Activated CD4-positive, alpha-beta T cell treated with anti-CD3 and anti-CD28 coated beads, Interleukin-10, Interleukin-2, amounts not matched to agents 100 ng/mL and 50 ng/mL, durations not matched to agents 16 hours and 8 hours (primary cell): ENCODE results near the gene ZNF738.
"Not testable (repeated sequence)": the region's sequence is repeated elsewhere in the genome, so short reads cannot be mapped to it uniquely, and the experiment has no call there.

Source experiments
- DNase-seq: peaks from one replicate; pipeline ENCODE4 v3.0.0-alpha.2; 2020

ZNF738 gene

DNA sequence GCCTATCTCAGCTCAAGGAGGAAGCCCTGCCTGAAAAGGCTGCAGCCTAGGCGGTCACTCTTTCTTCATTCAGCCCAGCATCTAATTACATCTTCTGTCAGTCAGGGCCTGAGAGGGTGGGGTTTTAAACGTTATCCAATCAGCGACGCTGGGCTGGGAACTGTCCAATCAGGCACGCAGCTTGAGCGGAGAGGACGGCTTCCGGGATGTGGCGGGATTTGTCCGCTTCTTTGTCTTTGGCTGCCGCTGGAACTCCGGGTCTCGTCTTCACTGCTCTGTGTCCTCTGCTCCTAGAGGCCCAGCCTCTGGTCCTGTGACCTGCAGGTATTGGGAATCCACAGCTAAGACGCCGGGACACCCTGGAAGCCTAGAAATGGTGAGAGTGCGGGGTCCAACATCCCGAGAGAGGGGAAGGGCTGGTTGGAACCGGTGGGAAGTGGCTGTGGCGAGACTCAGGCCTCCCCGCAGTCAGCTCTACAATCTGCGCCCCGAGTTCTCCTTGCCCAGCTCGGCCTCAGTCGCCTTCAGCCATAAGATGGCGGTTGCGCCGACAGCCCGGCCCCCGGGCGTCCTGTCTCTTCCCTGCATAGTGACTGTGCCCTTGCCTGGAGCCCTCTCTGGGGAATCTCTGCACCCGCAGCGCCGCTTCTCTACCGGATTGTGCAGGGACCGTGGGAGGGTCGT lies at the start of gene ZNF738:
Gene ZNF738, plus strand, starts transcription at position 233 of the 684 bp plus-strand sequence. Its CDS starts 141 bp downstream, at position 374.
- DNase-seq: peak; percentile 94

DNA sequence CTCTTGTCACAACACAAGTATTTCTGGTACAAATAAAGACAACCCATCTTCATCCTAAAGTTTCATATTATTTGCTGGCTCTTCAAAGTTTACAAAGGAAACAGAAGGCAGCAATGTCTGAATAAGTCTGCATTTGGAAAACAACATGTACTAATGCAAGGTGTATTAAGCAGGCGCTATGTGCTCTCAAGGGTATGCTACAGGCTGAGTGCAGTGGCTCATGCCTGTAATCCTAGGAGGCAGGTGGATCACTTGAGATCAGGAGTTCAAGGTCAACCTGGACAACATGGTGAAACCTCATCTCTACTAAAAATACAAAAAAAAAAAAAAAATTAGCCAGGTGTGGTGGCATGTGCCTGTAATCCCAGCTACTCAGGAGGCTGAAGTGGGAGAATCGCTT lies 46.0 kb upstream of the ZNF738 start:
- not testable (repeated sequence) for DNase-seq

DNA sequence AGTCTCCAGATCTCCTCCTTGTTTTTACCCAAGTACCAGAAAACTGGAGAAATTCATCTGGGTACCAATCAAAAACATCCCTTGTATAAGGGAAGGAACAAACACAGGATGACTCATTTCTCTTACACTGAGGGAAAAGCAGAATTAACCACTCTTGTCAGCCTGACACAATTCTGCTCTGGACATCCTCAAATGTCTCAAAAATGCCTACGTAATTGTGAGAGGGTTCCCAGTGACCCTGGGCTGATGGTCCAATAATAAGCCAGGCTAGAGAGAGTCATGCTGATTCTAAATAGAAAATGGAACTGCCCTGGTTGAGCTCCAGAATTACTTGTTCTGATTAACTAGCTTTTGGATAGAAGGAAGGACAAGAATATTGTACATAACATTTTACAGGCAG lies 44.1 kb upstream of the ZNF738 start:
- peak; percentile 4 for DNase-seq

DNA sequence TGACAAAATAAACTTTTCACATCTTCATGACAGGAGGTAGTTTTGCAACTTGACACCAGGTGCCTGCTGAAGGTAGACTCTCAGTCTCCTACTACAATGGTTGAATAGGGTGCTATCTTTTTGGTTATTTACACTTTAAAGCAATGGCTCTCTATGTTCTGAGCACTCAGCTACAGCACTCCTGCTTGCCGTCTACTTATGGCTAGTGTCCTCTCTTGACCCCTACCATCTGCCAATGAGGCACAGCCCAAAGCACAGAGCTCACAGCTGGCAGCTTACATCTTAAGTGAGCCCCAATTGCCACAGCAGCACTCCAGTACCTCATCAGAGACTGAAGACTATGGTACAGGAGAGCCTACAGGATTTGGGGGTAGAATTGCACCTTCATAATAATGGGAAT lies 41.0 kb upstream of the ZNF738 start:
- no peak for DNase-seq

DNA sequence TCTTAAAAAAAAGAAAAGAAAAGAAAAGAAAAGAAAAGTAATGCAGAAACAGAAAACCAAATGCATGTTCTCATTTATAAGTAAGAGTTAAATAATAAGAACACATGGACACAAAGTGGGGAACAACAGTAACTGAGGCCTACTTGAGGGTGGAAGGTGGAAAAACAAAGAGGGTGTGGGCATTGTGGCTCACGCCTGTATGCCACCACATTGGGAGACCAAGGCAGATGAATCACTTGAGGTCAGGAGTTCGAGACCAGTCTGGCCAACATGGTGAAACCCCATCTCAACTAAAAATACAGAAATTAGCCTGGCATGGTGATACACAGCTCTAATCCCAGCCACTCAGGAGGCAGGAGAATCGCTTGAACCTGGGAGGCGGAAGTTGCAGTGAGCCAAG lies 37.7 kb upstream of the ZNF738 start:
- DNase-seq: no peak

DNA sequence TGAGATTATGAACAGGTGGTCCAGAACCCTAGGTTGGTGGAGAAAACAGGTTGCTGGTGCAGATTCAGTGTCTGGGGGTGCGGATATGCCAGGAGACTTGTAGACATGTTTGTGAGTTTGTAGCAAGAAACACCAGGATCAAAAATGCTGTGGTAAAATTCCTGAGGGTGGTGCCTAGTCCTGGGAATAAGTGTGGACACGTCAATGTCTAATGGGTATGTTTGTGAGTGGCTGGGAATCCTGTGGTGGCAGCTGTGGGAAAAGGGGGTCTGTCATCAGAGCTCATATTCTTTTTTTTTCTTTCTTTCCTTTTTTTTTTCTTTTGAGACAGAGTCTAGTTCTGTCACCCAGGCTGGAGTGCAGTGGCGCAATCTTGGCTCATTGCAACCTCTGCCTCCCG lies 36.8 kb upstream of the ZNF738 start:
- no peak for DNase-seq

DNA sequence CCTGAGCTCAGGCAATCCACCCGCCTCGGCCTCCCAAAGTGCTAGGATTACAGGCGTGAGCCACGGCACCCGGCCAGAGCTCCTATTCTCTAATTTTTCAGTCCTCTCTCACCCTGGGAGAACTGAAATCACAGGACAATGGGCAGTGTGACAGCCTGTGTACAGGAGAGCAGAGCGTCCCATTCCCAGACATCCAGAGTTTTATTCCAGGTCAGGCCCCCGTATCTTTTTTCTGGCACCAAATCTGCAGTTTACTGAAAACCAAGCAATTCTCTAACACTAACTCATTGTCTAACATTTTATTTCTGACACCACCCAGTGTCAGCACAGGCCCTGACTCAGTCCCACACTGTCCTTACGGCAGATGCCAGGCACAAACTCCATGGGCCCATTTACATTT lies 36.3 kb upstream of the ZNF738 start:
- no peak for DNase-seq

DNA sequence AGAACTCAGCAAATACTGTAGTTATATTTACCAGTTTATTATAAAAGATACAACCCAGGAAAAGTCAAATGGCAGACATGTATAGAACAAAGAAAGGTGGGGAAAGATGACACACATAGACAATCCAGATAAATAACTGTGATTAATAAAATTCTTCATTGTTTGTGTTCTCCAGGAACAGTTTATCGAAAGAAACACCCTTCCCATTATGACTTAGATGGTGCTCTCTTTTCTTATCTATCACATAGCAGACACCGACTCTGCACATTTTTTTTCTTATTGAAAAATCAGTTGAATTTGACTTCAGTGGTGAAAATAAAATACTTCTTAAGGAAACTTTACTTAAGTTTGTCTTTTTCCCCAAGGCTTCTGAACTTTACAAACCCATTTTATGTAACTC lies 35.8 kb upstream of the ZNF738 start:
- DNase-seq: no peak

DNA sequence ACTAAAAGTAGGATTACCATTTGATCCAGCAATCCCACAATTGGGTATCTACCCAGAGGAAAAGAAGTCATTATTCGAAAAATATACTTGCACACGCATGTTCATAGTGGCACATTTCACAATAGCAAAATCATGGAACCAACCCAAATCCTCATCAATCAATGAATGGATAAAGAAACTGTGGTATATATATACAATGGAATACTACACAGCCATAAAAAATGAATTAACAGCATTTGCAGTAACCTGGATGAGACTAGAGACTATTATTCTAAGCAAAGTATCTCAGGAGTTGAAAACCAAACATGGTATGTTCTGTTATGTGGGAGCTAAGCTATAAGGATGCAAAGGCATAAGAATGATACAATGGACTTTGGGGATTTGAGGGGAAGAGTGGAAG lies 32.6 kb upstream of the ZNF738 start:
- DNase-seq: no peak

DNA sequence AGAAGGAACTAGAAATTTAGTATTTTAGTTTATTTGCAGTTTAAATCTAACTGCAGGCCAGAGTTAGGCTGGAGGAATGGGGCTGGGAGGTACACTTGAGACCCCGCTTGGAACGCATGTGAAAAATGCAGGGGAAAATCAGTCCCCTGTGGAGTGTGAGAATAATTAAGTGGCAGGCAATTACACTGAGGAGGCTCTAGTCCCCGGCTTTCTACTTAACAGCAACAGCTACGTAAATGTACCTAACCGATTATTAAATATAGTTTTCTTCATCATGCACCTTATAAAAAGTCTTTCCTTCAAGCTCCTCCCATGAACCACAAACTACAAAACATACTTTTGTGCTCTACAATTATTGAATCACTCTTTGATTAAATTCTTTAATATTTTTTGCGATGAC lies 30.4 kb upstream of the ZNF738 start:
- peak; percentile 3 for DNase-seq

DNA sequence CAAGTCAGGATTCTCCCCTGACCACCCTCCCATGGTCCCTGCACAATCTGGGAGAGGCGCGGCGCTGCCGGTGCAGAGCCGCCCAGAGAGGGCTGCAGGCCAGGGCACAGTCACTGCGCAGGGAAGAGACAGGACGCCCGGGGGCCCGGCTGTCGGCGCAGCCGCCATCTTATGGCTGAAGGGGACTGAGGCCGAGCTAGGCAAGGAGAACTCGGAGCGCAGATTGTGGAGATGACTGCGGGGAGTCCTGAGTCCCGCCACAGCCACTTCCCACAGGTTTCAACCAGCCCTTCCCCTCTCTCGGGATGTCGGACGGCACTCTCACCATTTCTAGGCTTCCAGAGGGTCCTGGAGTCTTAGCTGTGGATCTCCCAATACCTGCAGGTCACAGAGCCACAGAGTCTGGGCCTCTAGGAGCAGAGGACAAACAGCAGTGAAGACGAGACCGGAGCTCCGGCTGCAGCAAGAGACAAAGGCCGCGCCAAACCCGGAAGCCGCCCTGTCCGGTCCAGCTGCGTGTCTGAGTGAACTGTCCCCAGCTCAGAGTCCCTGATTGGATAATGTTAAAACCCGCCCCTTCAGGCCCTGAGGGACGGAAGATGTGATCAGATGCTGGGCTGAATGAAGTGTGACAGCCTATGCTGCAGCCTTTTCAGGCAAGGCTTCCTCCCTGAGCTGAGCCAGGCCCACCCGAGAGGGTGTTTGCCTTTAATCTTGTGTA lies 29.8 kb upstream of the ZNF738 start, which contains the start of gene ZNF708:
Gene ZNF708, minus strand, starts transcription at position 526 of the 721 bp plus-strand sequence. Its CDS starts 198 bp downstream, at position 328.
- DNase-seq: peak; percentile 94

DNA sequence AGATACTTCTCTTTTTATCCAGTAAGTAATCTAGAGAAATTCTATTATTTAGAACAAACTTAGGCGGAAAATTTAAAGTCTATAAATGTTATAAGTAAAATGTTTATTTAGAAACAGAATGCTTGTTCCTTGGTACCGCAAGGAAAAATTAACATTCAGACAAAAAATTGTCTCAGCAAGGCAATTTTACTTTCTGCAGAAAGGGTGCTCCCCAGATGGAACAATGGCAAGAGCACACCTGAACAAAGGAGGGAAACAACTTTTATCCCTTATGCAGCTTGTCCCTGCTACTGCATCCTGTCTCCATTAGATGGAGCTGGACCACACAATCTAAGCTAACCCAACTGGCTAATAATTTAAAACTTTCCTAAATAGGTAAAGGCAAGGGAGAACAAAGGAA lies 23.1 kb upstream of the ZNF738 start:
- DNase-seq: no peak

DNA sequence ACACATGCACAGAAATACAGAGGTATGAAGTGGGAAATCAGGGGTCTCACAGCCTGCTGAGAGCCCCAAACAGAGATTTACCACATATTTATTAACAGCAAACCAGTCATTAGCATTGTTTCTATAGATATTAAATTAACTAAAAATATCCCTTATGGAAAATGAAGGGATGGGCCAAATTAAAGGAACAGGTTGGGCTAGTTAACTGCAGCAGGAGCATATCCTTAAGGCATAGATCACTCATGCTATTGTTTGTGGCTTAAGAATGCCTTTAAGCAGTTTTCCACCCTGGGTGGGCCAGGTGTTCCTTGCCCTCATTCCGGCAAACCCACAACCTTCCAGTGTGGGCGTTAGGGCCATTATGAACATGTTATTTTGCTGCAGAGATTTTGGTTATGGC lies 14.0 kb upstream of the ZNF738 start:
- not testable (repeated sequence) for DNase-seq

DNA sequence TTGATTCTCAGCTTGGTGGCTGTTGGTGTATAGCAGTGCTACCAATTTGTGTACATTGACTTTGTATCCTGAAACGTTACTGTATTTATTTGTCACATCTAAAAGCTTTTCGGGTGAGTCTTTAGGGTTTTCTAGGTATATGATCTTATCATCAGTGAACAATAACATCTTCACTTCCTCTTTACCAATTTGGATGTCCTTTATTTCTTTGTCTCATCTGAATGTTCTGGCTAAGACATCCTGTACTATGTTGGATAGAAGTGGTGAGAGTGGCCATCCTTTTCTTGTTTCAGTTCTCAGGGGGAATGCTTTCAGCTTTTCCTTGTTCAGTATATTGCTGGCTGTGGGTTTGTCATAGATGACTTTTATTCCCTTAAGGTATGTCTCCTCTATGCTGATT lies 6.0 kb upstream of the ZNF738 start:
- DNase-seq: no peak

DNA sequence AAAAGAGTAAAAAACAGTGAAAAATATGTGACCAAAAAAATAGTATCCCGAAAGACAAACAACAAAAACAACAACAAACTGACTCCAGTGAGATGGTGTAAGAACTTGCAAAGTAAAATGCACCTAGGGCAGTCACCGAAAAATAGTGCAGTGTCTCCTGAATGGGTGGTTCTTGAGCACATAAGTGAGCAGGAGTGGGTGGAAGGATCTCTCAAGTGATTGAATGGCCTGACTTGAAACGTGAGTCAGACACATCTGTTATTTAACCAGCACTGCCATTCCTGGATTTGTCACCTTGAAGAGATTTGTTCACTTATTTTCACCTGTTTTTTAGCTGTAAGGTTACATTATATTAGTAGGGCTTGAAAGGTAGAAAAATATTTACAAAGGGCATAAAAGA lies 3.5 kb downstream of the ZNF738 start:
- no peak for DNase-seq

DNA sequence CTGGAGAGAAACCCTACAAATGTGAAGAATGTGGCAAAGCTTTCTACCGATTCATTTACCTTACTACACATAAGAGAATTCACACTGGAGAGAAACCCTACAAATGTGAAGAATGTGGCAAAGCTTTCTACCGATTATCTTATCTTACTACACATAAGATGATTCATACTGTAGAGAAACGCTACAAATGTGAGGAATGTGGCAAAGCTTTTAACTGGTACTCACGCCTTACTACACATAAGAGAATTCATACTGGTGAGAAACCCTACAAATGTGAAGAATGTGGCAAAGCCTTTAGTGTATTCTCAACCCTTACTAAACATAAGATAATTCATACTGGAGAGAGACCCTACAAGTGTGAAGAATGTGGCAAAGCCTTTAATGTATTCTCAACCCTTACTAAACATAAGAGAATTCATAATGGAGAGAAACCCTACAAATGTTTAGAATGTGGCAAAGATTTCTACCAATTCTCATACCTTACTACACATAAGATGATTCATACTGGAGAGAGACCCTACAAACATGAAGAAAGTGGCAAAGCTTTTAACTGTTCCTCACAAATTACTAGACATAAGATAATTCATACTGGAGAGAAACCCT lies 25.3 kb downstream of the ZNF738 start:
- DNase-seq: no peak

DNA sequence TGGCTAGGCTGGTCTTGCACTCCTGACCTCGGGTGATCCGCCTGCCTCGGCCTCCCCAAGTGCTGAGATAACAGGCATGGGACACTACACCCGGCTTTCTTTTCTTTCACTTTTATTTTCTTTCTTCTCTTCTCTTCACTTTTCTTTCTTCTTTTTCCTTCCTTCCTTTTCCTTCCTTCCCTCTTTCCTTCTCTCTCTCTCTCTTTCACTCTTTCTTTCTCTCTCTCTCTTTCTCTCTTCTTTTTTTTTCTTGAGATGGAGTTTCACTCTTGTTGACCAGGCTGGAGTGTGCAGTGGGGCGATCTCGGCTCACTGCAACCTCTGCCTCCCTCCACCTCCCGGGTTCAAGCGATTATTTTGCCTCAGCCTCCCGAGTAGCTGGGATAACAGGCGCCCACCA lies 37.3 kb downstream of the ZNF738 start:
- no peak for DNase-seq

DNA sequence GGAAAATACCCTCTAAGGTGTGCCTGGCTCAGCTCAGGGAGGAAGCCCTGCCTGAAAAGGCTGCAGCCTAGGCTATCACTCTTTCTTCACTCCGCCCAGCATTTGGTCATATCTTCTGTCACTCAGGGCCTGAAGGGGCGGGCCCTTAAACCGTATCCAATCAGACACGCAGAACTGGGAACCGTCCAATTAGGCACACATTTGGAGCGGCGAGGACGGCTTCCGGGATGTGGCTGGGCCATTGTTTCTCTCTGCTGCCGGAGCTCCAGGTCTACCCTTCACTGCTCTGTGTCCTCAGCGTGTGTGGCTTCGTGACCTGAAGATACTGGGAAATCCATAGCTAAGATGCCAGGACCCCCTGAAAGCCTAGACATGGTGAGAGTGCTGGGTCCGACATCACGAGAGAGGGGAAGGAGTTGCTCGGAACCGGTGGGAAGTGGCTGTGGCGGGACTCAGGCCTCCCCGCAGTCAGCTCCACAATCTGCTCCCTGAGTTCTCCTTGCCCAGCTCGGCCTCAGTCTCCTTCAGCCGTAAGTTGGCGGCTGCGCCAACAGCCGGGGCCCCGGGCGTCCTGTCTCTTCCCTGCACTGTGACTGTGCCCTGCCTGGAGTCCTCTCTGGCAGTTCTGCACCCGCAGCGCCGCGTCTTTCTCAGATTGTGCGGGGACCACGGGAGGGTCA lies 38.2 kb downstream of the ZNF738 start, which contains the start of gene ZNF493:
Gene ZNF493, plus strand, starts transcription at position 241 of the 680 bp plus-strand sequence. Its CDS starts 105 bp downstream, at position 346.
- peak; percentile 93 for DNase-seq

DNA sequence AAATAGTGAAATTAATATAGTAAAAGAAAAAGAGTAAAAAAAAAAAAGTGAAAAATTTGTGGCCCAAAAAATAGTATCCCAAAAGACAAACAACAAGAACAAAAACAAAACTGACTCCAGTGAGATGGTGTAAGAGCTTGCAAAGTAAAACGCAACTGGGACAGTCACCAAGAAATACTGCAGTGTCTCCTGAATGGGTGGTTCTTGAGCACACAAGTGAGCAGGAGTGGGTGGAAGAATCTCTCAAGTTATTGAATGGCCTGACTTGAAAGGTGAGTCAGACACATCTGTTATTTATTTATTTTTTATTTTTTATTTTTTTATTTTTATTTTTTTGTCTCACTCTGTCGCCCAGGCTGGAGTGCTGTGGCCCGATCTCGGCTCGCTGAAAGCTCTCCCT lies 40.1 kb downstream of the ZNF738 start:
- DNase-seq: no peak

DNA sequence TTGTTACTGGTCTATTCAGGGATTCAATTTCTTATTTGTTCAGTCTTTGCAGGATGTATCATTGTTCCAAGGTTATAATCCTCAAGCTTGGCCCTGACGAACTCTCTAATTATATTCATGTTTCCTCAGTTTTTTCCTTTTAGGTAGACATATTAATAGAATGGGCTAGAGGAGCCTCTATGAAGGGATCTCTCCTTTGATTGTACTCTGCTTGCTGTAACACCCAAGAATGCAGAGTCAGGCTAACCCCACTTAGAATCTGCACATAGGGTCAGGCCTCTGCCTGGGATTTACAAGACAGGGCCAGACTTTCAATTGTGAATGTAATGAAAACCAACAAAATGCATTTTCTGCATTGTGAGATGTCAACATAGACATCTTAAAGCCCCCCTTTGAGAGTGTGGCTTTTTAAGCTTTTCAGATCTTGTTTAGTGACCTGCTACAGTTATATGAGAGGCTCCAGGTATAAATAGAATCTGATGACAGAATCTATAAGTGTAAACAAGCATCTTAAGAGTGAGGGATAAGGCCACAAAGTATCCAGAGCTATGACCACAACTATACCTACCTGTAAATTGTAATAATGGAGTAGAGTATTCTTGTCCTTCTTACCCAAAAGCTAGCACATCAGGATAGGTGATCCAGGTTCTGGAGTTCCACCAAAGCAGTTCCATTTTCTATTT lies 43.6 kb downstream of the ZNF738 start:
- no peak for DNase-seq

DNA sequence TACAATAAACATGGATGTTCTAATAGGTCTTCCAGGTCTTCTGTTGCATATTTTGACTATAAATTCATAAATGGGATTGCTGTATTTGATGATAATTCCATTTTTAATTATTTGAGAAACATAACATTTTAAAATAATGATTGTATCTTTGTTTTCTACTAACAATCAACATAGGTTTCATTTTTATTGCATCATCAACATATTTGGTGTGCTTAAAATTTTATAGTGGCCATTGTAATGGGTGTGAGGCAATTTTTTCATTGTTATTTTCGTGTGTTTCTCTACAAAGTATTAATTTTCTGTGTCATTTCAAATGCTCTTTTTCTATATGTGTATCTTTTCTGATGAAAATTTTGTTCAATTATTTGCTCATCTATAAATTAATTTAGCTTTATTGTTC lies 51.4 kb downstream of the ZNF738 start:
- DNase-seq: no peak

DNA sequence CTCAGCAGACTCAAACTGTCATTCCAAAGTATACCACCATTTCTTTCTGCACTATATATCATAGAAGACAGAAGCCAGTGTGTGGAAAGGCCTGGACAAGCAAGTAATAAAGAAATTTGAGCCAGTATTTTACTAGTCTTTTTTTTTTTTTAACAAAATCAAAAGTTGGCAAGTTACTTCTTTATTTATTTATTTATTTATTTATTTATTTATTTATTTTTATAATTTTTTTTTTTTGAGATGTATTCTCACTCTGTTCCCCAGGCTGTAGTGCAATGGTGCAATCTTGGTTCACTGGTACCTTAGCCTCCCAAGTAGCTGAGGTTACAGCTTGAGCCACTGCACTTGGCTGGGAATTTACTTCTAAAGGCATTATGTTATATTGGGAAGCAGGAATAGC lies 63.4 kb downstream of the ZNF738 start:
- DNase-seq: no peak
